Suprapubic skin (tissue), 4 donors: ENCODE measurements around the gene USP36. TPM values are rescaled to one million over a fixed set of nuclear protein-coding genes. Genes with fewer than 3 reads are reported as not detected.
A peak's percentile ranks its signal among the peaks of the same experiment; 100 is the strongest.

Experiments used
- DNase-seq, 2 donors: peaks; one replicate each; pipeline ENCODE4 v3.0.0-alpha.2; 2019; ENCODE audit warnings: low spot score in 2 of 2
- H3K27ac ChIP-seq: fragments of 200-600 bp; sonication (generic); one replicate; pipeline ENCODE4 v1.5.1; 2019
- H3K27me3 ChIP-seq: fragments of 200-600 bp; sonication (generic); one replicate; pipeline ENCODE4 v1.5.1; 2019
- H3K36me3 ChIP-seq: fragments of 200-600 bp; sonication (generic); one replicate; pipeline ENCODE4 v1.5.1; 2019
- H3K4me1 ChIP-seq: fragments of 200-600 bp; sonication (generic); one replicate; pipeline ENCODE4 v1.5.1; 2019
- H3K4me3 ChIP-seq: fragments of 200-600 bp; sonication (generic); one replicate; pipeline ENCODE4 v1.5.1; 2019; ENCODE audit warnings: mild to moderate bottlenecking
- H3K9me3 ChIP-seq: fragments of 200-600 bp; sonication (generic); one replicate; pipeline ENCODE4 v1.5.1; 2019
- EP300 ChIP-seq: sonication (generic); formaldehyde crosslinking; IDR thresholded peaks from one replicate; pipeline ENCODE4 v1.6.1; 2017; ENCODE audit warnings: antibody characterized with exemption
- POLR2A ChIP-seq, 2 donors: fragments of 450-650 bp; IDR thresholded peaks; one replicate each; pipeline ENCODE4 v1.6.1; 2017; ENCODE audit warnings: antibody characterized with exemption in 2 of 2, mild to moderate bottlenecking in 2 of 2, moderate library complexity in 2 of 2
- POLR2AphosphoS5 ChIP-seq, 3 donors: sonication (generic); formaldehyde crosslinking; IDR thresholded peaks; one replicate each; pipeline ENCODE4 v1.6.1; 2017; ENCODE audit warnings: antibody characterized with exemption in 3 of 3
- WGBS: methylation state at CpG from one replicate; pipeline ENCODE4 v1.1.5; 2018; 5-methylcytosine and 5-hydroxymethylcytosine counted together
- total RNA-seq, 4 donors: library from RNA; depleted of rRNA; stranded (reverse); fragments of >200 nt; gene quantifications; one replicate each; pipeline ENCODE4 v1.1.0, GENCODE V29; 2016
- TF ChIP-seq, protein P1 (sequence below), 2 donors: fragments of 200-600 bp in 1 of 2; fragments of 450-650 bp in 1 of 2; sonication (generic) in 1 of 2; IDR thresholded peaks; one replicate each; pipeline ENCODE4 v1.5.1; 2016 to 2019; ENCODE audit warnings: antibody characterized with exemption in 2 of 2, mild to moderate bottlenecking in 1 of 2, moderate library complexity in 1 of 2

Gene USP36
- total RNA-seq, 4 donors from 2014 or later = 60.1 to 118 (median 74.4) TPM

DNA sequence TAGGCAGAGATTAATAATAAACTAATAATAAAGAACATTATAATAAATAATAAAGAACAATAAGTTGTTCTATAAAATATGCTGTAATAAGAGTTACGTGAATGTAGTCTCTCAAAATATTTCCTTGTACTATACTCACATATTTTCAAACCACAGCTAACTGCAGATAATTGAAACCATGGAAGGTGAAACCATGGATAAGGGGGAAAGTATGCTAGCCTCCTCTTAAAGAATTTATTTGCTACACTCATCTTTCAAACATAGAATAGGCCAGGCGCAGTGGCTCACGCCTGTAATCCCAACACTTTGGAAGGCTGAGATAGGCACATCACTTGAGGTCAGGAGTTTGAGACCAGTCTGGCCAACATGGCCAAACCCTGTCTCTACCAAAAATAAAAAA lies 77.1 kb downstream of the USP36 start:
- Histone ChIP-seq H3K9me3 (no peaks in the 10 kb centered on the region), H3K36me3 (no peaks in the 10 kb centered on the region), H3K4me3 (no peak overlapping the region), H3K4me1 (peaks cover 71% of the 10 kb centered on the region), H3K27me3 (no peaks in the 10 kb centered on the region), H3K27ac (no peak overlapping the region)
- 93% methylated on average over 3 of the region's 3 CpGs for WGBS
- no peak for TF ChIP-seq POLR2AphosphoS5 (IDR thresholded peaks at IDR 0.05)
- no peak for DNase-seq

DNA sequence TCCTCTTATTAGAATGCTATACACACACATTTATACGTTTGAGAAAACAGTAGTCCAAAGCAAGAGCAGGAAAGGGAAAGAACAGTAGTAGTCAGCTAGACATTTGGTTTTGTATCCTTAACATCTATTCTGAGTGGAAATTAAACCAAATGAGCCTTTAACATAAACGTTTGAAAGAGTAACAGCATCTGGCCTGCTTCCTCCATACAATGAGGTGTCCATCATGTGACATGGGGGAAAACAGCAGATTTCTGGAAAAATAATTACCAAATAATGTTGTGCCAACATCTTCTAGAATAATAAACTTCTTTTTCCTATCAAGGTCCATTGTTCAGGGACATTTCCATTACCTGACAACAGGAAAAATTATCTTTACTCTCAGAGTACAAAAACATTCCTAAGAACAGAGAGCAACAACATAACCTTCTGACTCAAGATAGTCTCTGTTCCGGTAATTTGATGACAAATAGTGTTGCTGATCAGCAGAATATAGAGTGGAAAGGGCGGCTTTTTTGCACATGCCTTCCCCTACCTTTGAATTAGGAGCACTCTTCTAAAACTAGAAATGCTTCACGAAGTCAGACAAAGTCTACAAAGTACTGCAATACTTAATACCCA lies 78.7 kb downstream of the USP36 start:
- TF ChIP-seq POLR2A (IDR thresholded peaks at IDR 0.05) (no peak), EP300 (no peak), POLR2AphosphoS5 (IDR thresholded peaks at IDR 0.05) (no peak)
- TF ChIP-seq, protein P1, sequence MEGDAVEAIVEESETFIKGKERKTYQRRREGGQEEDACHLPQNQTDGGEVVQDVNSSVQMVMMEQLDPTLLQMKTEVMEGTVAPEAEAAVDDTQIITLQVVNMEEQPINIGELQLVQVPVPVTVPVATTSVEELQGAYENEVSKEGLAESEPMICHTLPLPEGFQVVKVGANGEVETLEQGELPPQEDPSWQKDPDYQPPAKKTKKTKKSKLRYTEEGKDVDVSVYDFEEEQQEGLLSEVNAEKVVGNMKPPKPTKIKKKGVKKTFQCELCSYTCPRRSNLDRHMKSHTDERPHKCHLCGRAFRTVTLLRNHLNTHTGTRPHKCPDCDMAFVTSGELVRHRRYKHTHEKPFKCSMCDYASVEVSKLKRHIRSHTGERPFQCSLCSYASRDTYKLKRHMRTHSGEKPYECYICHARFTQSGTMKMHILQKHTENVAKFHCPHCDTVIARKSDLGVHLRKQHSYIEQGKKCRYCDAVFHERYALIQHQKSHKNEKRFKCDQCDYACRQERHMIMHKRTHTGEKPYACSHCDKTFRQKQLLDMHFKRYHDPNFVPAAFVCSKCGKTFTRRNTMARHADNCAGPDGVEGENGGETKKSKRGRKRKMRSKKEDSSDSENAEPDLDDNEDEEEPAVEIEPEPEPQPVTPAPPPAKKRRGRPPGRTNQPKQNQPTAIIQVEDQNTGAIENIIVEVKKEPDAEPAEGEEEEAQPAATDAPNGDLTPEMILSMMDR (IDR thresholded peaks at IDR 0.05) = no peak
- no peak overlapping the region for H3K27ac ChIP-seq
- 63% methylated on average over 5 of the region's 5 CpGs for WGBS
- H3K4me1 ChIP-seq = peaks cover 66% of the 10 kb centered on the region
- H3K9me3 ChIP-seq = no peaks in the 10 kb centered on the region
- H3K4me3 ChIP-seq = no peak overlapping the region
- no peaks in the 10 kb centered on the region for H3K36me3 ChIP-seq
- DNase-seq = no peak
- H3K27me3 ChIP-seq = no peaks in the 10 kb centered on the region

GRCh38 chr17:78759969-78760352 lies 80.7 kb downstream of the USP36 start:
- no peak overlapping the region for H3K4me3 ChIP-seq
- H3K9me3 ChIP-seq = no peaks in the 10 kb centered on the region
- H3K27me3 ChIP-seq = no peaks in the 10 kb centered on the region
- H3K4me1 ChIP-seq = peaks cover 54% of the 10 kb centered on the region
- 86% methylated on average over 5 of the region's 5 CpGs for WGBS
- no peak for TF ChIP-seq POLR2A (IDR thresholded peaks at IDR 0.05)
- H3K36me3 ChIP-seq = no peaks in the 10 kb centered on the region
- peak overlapping the region; percentile 55 for H3K27ac ChIP-seq
- DNase-seq = no peak

DNA sequence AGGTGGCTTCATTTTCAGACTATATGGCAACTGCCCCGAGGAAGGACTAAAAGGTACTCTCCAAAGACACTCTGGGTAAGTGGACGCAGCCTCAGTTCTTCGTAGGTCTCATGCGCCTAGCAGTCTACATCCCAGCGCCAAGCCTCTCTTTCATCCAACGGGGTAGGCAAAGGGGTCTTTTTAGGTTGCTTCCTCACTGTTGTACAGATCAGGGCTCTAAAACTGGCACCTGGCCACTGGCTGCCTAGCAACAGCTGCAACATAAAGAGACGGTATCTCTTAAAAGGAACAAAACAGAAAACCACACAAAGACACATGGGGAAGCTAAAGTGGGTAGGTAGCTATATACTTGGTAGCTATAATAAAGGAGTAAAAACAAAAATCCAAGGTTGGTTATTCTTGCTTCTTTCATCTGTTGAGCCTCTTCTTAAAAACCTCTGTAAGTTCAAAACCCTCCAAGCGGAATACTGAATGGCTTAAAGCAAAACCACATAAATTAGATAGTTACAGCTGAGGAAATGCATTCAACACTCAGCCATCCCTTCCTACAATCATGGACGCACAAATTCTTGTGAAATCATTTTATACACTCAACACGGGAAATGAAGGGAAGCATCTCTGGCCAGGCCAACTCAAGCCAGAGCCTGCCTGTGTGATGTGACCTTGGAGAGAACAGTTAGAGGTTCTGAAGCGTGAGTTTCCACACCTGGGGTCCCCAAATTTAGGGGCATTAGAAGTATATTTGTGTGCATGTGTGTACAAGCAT lies 81.2 kb downstream of the USP36 start:
- H3K27me3 ChIP-seq = no peaks in the 10 kb centered on the region
- H3K27ac ChIP-seq = peak overlapping the region; percentile 55
- no peaks in the 10 kb centered on the region for H3K9me3 ChIP-seq
- no peak for DNase-seq
- WGBS = 63% methylated on average over 11 of the region's 11 CpGs
- H3K4me1 ChIP-seq = peaks cover 49% of the 10 kb centered on the region
- H3K36me3 ChIP-seq = no peaks in the 10 kb centered on the region
- no peak overlapping the region for H3K4me3 ChIP-seq
- TF ChIP-seq POLR2AphosphoS5 (IDR thresholded peaks at IDR 0.05) = no peak
- no peak for TF ChIP-seq EP300
- TF ChIP-seq POLR2A (IDR thresholded peaks at IDR 0.05) = no peak
- TF ChIP-seq, protein P1 (IDR thresholded peaks at IDR 0.05) = no peak

GRCh38 chr17:78753316-78754250 lies 87.0 kb downstream of the USP36 start:
- WGBS = 79% methylated on average over 13 of the region's 13 CpGs
- peaks cover 45% of the 10 kb centered on the region for H3K4me1 ChIP-seq
- no peak overlapping the region for H3K4me3 ChIP-seq
- no peaks in the 10 kb centered on the region for H3K36me3 ChIP-seq
- no peaks in the 10 kb centered on the region for H3K9me3 ChIP-seq
- TF ChIP-seq, protein P1 (IDR thresholded peaks at IDR 0.05) = no peak
- TF ChIP-seq POLR2AphosphoS5 (IDR thresholded peaks at IDR 0.05) (no peak), POLR2A (IDR thresholded peaks at IDR 0.05) (no peak), EP300 (no peak)
- H3K27me3 ChIP-seq = no peaks in the 10 kb centered on the region
- DNase-seq = no peak
- no peak overlapping the region for H3K27ac ChIP-seq
